Endothelial cell (in vitro differentiated cells): Measurements from ENCODE around the gene MYO10. TPM values are rescaled to one million over a fixed set of nuclear protein-coding genes. Genes with fewer than 3 reads are reported as not detected.

ENCODE experiments used
- DNase-seq: peaks from one replicate; pipeline ENCODE4 v3.0.0; 2021; ENCODE audit warnings: low spot score
- H3K27ac Mint-ChIP-seq: one replicate; pipeline ENCODE4 v1.8.0; 2021; ENCODE audit warnings: mixed read lengths, inconsistent platforms; ENCODE audit not compliant: unreplicated experiment
- H3K27me3 Mint-ChIP-seq: one replicate; pipeline ENCODE4 v1.8.0; 2021; ENCODE audit warnings: mild to moderate bottlenecking, moderate library complexity, mixed read lengths, inconsistent platforms; ENCODE audit not compliant: unreplicated experiment
- H3K36me3 Mint-ChIP-seq: one replicate; pipeline ENCODE4 v1.8.0; 2021; ENCODE audit warnings: mild to moderate bottlenecking, low read depth, mixed read lengths, inconsistent platforms; ENCODE audit not compliant: unreplicated experiment
- H3K4me1 Mint-ChIP-seq: one replicate; pipeline ENCODE4 v1.8.0; 2021; ENCODE audit warnings: mild to moderate bottlenecking, mixed read lengths, inconsistent platforms; ENCODE audit not compliant: unreplicated experiment
- H3K4me3 Mint-ChIP-seq: one replicate; pipeline ENCODE4 v1.8.0; 2021; ENCODE audit warnings: mild to moderate bottlenecking, mixed read lengths, inconsistent platforms; ENCODE audit not compliant: unreplicated experiment
- H3K9me3 Mint-ChIP-seq: one replicate; pipeline ENCODE4 v1.8.0; 2021; ENCODE audit warnings: mixed read lengths, inconsistent platforms; ENCODE audit not compliant: unreplicated experiment
- total RNA-seq: library from RNA; stranded (reverse); fragmentation: NEBNext Ultra II Directional; extraction: Animal tissue kit (Norgen Biotek cat#: 25700); gene quantifications from one replicate; pipeline ENCODE4 v1.2.1, GENCODE V29; 2021; ENCODE audit not compliant: unreplicated experiment
- TF ChIP-seq, protein P1 (sequence below): fragments of 200-600 bp; sonication (generic); IDR thresholded peaks from one replicate; pipeline ENCODE4 v1.5.0; 2021; ENCODE audit warnings: antibody characterized with exemption; ENCODE audit not compliant: unreplicated experiment

Gene MYO10
- total RNA-seq, 1 donor from 2014 or later: 132 TPM

DNA sequence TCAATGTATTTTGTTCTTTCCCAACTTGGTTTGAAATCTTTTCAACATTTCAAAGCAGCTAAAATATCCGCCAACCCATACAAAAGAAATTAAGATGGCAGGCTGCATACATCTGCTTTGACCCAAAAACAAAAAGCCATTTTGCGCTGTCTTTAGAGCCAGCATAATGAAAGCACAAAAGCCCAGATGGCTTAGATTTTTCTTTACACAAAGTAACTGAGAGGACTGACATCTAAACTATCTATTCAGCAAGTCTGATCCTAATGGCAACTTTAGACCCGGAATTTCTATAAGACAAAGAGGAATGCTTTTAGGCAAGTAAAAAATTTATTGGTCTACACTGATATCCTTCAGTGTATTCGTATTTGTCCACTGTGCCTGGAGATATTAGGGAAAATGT, 86.3 kb downstream of the MYO10 start:
- TF ChIP-seq, protein P1, sequence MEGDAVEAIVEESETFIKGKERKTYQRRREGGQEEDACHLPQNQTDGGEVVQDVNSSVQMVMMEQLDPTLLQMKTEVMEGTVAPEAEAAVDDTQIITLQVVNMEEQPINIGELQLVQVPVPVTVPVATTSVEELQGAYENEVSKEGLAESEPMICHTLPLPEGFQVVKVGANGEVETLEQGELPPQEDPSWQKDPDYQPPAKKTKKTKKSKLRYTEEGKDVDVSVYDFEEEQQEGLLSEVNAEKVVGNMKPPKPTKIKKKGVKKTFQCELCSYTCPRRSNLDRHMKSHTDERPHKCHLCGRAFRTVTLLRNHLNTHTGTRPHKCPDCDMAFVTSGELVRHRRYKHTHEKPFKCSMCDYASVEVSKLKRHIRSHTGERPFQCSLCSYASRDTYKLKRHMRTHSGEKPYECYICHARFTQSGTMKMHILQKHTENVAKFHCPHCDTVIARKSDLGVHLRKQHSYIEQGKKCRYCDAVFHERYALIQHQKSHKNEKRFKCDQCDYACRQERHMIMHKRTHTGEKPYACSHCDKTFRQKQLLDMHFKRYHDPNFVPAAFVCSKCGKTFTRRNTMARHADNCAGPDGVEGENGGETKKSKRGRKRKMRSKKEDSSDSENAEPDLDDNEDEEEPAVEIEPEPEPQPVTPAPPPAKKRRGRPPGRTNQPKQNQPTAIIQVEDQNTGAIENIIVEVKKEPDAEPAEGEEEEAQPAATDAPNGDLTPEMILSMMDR: no peak
- H3K36me3 Mint-ChIP-seq: no peaks in the 10 kb centered on the region
- peaks cover 26% of the 10 kb centered on the region for H3K4me1 Mint-ChIP-seq
- no peak overlapping the region for H3K4me3 Mint-ChIP-seq
- H3K9me3 Mint-ChIP-seq: no peaks in the 10 kb centered on the region
- peaks cover 2% of the 10 kb centered on the region for H3K27me3 Mint-ChIP-seq
- H3K27ac Mint-ChIP-seq: no peak overlapping the region
- no peak for DNase-seq

DNA sequence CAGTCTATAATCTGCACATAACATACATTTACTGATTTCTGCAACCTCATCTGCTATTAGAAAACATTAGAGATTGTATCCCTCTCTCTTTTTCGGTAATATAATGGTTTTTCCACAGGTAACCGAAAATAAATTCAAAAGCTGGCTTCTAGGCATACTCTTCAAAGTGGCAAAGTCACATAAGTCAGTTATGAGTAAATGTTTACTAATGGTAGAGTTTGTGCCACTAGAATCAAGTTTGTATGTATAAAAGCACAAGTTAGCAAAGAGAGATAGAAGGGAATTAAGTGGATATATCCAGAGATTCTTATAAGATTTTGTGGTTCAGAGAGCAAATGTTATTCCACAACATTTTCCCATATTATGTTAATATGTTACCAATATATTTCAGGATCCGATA, 86.9 kb downstream of the MYO10 start:
- no peaks in the 10 kb centered on the region for H3K36me3 Mint-ChIP-seq
- H3K27me3 Mint-ChIP-seq: peaks cover 4% of the 10 kb centered on the region
- DNase-seq: no peak
- TF ChIP-seq, protein P1: no peak
- no peak overlapping the region for H3K27ac Mint-ChIP-seq
- no peaks in the 10 kb centered on the region for H3K9me3 Mint-ChIP-seq
- no peak overlapping the region for H3K4me3 Mint-ChIP-seq
- H3K4me1 Mint-ChIP-seq: peaks cover 24% of the 10 kb centered on the region

DNA sequence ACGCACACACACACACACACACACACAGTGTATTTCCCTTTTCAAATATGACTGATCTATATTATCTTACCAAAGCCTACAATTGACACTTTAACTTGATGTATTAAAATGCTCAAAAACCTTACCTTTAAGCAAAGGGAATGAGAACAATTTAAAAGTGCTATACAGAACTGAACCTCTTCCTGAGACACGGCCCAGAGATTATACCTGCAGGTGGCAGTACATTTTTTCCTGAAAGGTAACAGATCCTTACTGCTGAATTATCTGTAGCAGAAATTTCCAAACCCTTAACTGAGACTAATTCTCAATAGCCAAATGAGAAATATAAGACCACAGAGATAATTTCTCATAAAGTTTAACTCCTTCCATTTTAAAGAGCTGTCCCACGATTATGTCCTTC, 91.1 kb downstream of the MYO10 start:
- peaks cover 11% of the 10 kb centered on the region for H3K4me1 Mint-ChIP-seq

DNA sequence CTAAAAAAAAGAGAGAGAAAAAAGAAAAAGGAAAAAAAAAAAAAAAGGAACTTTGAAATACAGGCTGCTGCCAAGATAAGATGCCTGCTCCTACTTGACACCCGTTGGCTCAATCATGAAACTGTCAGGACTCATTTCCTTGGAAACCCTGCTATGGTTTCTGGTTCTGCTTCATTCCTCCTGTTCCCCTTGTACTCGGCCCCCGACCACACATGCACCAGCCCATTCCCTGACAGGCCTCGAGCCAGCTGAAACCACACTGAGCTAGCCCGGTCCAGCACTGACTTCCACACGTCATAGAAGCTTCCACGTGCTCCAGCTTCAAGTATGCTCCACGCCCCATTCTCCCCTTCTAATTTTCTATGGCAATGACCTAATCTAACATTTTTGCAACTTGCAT, 93.2 kb downstream of the MYO10 start:
- Mint-ChIP-seq H3K36me3 (peaks cover 17% of the 10 kb centered on the region), H3K27ac (peak overlapping the region; percentile 82), H3K27me3 (peaks cover 8% of the 10 kb centered on the region), H3K9me3 (no peaks in the 10 kb centered on the region), H3K4me3 (peak overlapping the region; percentile 52), H3K4me1 (peaks cover 11% of the 10 kb centered on the region)
- TF ChIP-seq, protein P1: no peak
- DNase-seq: no peak

More for the DNA sequence above, 91.1 kb downstream of the MYO10 start:
- H3K27me3 Mint-ChIP-seq: peaks cover 8% of the 10 kb centered on the region
- no peak overlapping the region for H3K4me3 Mint-ChIP-seq
- H3K36me3 Mint-ChIP-seq: peaks cover 10% of the 10 kb centered on the region
- no peaks in the 10 kb centered on the region for H3K9me3 Mint-ChIP-seq
- DNase-seq: no peak
- no peak overlapping the region for H3K27ac Mint-ChIP-seq
- TF ChIP-seq, protein P1: no peak

DNA sequence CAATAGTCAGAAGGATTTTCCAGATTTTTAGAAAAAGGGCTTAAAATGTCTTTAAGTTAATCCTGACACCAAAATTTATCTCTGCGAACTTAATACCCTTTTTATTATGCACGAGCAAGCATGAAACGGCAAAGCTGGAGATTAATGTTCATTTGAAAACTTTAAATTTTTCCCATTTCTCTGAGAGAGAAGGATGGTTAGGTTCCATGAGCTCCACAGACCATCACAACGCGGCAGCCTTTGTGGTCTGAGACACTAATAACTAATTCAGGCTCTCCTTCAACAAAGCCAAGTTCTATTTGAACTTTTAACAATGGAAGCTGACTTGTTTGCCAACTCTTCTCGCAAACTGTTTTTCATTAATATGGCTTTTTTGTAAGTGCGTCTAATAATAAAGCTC, 94.7 kb downstream of the MYO10 start:
- no peak for DNase-seq
- H3K9me3 Mint-ChIP-seq: no peaks in the 10 kb centered on the region
- H3K4me1 Mint-ChIP-seq: peaks cover 10% of the 10 kb centered on the region
- peaks cover 8% of the 10 kb centered on the region for H3K27me3 Mint-ChIP-seq
- H3K4me3 Mint-ChIP-seq: no peak overlapping the region
- TF ChIP-seq, protein P1: no peak
- peaks cover 17% of the 10 kb centered on the region for H3K36me3 Mint-ChIP-seq
- no peak overlapping the region for H3K27ac Mint-ChIP-seq
